ENCODE measurements around the gene PARD3.

GRCh38 chr10:34081948-34082347 is 733.1 kb downstream of the PARD3 start:
- TF ChIP-seq, protein P1, sequence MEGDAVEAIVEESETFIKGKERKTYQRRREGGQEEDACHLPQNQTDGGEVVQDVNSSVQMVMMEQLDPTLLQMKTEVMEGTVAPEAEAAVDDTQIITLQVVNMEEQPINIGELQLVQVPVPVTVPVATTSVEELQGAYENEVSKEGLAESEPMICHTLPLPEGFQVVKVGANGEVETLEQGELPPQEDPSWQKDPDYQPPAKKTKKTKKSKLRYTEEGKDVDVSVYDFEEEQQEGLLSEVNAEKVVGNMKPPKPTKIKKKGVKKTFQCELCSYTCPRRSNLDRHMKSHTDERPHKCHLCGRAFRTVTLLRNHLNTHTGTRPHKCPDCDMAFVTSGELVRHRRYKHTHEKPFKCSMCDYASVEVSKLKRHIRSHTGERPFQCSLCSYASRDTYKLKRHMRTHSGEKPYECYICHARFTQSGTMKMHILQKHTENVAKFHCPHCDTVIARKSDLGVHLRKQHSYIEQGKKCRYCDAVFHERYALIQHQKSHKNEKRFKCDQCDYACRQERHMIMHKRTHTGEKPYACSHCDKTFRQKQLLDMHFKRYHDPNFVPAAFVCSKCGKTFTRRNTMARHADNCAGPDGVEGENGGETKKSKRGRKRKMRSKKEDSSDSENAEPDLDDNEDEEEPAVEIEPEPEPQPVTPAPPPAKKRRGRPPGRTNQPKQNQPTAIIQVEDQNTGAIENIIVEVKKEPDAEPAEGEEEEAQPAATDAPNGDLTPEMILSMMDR (IDR thresholded peaks at IDR 0.05; ENCODE audit: insufficient read depth, low read length, poor library complexity, severe bottlenecking): no peak
- TF ChIP-seq EZH2phosphoT487 (conservative IDR thresholded peaks at IDR 0.05; ENCODE audit: low read length): no peak
